GM19351 (cell line): Measurements from ENCODE around the gene IL1R1.
"Not testable (repeated sequence)": the region's sequence is repeated elsewhere in the genome, so short reads cannot be mapped to it uniquely, and the experiment has no call there.

Experiments used
- ATAC-seq: cut with Tn5 transposase; IDR thresholded peaks from one replicate; pipeline ENCODE4 v1.9.1; 2021; ENCODE audit warnings: mild to moderate bottlenecking, moderate library complexity; ENCODE audit not compliant: unreplicated experiment

IL1R1 gene

GRCh38 chr2:102110596-102111334, 31.8 kb upstream of the IL1R1 start:
- no peak for ATAC-seq

DNA sequence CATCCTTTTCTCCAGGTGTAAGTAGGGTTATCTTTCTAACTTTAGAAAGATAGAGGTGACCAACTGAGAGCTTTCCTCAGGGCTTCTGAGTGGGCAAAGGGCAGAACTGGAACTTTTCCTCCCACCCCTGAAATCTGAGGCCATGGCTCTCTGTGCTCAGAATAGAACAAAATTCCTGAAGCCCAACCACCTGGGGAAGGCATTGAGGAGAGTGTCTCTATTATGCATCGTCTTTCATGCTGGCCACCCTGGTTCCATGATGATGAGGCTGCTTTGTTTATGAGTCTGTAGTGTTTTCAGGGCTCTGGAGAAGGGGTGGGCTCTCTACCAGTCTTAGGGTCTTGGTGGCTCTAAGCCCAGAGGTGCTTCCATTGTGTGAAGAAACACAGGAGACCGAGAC, 30.7 kb upstream of the IL1R1 start:
- ATAC-seq, result no peak

DNA sequence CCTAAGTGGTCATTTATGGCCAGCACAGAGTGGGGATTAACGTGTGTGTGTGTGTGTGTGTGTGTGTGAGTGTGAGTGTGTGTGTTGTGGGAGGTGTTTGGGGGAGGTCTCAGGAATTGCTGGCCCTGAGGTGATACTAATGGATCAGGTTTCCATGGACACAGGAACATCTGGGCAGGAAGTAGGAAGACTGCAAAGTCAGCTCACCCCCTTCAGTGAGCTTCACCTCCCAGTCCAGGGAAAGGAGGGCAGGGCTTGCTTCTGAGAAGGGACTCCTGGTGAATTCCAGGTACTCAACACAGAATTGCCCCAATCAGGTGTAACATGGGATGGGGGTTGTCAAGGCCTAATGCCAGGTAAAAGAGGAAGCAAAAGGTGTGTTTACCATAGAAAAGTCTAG, 30.3 kb upstream of the IL1R1 start:
- ATAC-seq, result no peak

- ATAC-seq, result no peak
These were observed 29.6 kb upstream of the IL1R1 start for GRCh38 chr2:102112692-102113665.

GRCh38 chr2:102114290-102114721, 28.2 kb upstream of the IL1R1 start:
- no peak for ATAC-seq

DNA sequence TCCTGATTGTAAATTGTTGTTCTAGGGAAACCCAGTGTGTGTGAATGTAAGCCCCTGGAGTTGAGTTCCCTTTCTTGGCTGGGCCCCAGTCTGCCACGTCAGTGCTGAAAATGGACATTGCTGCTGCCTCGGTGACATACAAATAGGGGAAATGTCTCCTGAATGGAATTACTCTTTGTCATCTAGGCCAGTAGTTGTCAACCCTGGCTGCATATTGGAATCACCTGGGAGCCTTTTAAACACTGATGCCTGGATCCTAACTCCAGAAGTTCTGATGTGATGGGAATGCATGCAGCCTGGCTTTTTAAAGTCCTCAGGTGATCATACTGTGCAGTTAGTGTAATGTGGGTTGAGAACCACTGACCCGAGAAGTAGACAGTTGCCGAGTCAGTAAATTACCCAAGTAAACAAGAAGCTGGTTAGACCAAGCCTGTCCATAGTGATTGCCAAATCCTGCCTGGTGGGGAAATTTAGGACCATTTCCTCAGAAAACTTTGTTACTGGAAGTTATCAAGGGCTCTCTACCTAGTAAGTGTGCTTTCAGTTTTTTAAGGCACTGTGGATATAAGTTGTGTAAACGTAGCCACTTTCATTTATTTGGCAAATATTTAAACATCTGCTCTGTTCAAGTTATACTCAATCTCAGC, 27.6 kb upstream of the IL1R1 start:
- no peak for ATAC-seq

DNA sequence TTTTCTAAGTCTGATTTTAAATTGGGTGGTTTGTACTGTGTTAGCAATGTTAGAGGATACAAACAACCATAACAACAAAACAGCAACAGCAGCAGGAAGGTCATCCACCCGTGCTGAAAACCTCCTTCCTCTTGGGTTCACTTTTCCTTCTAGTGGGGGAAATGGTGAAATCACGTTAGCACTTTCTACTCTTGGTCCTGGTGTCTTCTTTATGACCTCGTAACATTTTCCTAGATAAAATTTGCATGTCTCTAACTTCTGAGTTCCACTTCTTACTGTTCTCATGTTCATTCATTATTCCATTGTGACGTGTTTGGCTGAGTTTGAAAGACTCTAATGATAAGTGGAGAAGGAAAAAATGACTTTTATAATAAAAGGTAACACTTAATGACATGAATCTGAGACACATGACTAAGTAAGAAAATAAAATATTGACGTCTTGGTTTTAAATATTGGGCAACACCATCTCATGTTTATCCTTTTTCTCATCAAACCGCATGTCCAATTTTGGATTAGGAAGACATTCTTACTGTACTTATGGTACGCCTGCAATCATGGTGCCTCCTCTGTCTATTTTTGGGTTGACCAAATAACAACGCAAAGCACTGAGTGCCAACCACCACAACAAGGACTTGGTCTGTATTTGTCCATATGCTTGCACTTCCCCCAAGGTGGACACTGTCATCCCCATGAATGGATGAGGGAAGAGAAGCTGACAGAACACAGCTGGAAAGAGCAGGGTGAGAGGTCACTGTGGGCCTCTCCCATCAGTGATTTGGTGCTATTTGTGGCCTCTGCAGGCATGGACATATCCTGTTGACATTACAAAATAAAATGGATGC, 25.7 kb upstream of the IL1R1 start:
- no peak for ATAC-seq

DNA sequence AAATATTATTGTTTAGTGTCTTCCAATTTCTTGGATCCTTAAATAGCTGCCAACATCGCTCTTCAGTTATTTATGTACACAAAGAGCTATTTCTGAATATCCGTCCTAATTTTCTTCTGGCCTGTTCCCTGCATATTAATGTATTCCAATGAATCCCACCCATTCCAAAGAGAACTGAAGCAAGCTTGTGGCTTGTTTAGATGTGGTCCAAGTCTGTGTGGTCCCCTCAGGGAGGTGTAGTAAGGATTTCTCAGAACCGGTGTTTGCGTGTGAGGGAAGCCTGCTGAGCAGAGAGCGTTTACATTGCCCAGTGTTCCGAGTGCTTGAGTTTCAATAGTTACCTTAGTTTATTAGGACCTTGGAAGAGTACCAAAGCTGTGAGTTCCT, 25.1 kb upstream of the IL1R1 start:
- no peak for ATAC-seq

GRCh38 chr2:102119255-102119654, 23.3 kb upstream of the IL1R1 start:
- ATAC-seq, result no peak

- no peak for ATAC-seq
These were observed 22.3 kb upstream of the IL1R1 start for GRCh38 chr2:102120261-102120660.

- no peak for ATAC-seq
These were observed 21.8 kb upstream of the IL1R1 start for GRCh38 chr2:102120701-102121159.

- no peak for ATAC-seq
These were observed 20.4 kb upstream of the IL1R1 start for GRCh38 chr2:102122115-102122514.

DNA sequence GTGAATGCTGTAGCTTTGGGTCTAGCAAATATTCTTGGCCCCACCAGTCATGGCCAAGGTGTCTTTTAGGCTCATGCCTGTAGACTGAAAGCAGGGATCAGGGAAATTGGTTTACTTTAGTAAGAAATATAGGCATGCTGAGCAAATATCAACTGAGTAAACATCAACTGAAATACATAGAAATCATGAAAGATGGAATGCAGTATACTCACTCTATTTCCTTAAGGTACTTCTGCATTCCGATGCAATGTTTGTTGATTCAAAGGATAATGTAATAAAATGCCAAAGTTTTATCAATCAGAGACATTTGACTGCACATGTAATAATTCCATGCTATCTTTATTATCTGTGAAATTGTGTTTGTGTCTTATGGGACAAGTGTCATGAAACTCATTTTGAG, 19.6 kb upstream of the IL1R1 start:
- ATAC-seq, result no peak

DNA sequence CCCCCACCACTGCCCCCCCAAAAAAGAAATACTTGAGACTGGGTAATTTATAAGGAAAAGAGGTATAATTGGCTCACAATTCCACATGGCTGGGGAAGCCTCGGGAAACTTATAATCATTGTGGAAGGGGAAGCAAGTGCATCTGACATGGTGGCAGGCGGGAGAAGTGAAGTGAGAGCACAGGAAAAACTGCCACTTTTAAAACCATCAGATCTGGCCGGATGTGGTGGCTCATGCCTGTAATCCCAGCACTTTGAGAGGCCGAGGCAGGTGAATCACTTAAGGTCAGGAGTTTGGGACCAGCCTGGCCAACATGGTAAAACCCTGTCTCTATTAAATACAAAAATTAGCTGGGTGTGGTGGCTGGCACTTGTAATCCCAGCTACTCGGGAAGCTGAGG, 18.1 kb upstream of the IL1R1 start:
- not testable (repeated sequence) for ATAC-seq

DNA sequence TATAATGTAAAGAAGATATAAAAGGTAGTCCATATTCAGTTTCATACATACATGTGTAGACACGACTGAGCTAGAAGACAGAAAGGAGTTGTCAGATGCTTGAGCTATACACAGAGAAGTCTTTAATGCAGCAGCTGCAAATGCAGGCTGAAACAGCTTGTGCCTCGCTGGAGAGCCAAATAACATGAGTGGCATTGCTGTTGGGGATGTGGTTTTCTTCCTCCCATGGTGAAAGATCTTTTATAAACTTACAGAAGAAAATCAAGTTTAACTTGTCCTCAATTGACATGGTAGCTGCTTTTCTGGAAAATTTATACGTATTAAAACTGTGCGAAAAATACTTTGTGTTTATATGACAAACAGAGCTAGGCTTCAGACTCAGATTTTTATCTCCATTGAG, 16.4 kb upstream of the IL1R1 start:
- ATAC-seq, result no peak

GRCh38 chr2:102126660-102127059, 15.9 kb upstream of the IL1R1 start:
- ATAC-seq, result no peak

DNA sequence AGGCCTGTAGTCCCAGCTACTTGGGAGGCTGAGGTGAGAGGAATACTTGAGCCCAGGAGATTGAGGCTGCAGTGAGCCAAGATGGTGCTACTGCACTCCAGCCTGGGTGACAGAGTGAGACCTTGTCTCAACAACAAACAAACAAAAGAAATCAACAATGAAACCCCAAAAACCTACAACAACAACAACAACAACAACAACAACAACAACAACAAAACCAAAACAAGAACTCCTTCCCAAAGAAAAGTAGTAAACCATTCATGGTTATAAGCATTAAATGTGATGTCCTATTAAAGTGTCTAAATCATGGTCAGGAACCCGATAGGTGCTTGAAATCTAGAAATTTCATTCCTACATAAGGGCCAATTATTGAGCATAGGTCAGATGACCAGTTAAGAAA, 13.5 kb upstream of the IL1R1 start:
- ATAC-seq, result no peak

DNA sequence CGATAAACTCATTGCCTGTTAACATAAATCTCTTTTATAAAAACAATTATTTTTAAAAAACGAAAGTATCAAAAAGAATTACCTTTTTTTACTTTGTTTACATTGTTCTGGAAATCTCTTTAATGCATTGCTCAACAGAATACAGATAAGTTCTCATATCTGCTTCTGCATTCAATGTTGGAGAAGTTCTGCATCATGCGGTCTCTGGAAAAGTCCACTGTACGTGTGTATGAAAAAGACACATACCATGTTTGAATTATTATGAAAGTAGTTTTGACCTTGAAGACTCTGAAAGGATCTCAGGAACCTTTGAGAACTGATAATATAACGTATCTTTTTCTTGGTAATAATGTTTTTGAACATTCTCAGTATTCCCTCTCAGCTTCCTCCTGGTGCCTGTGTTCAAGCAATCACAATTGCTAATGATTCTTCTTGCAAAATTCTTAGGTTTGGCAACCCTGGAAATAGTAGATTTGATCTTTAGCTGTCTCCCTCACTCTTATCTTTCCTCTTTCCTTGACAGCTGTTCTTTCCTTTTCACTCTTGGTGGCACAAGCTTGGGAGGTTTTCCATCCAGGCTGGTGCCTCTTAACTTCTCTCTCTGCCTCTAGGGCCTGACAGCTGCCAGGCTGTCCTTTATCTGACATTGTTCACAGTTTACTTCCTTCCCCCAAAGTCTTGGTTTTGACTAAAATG, 12.4 kb upstream of the IL1R1 start:
- ATAC-seq, result no peak

- no peak for ATAC-seq
These were observed 11.9 kb upstream of the IL1R1 start for GRCh38 chr2:102130647-102130991.

- ATAC-seq, result no peak
These were observed 11.0 kb upstream of the IL1R1 start for GRCh38 chr2:102131564-102131963.
